ENCODE measurements around the gene RBL2. TPM values are rescaled to one million over a fixed set of nuclear protein-coding genes. Genes with fewer than 3 reads are reported as not detected.

Gene RBL2
- total RNA-seq, 1 experiment from 2014 or later, result 14.2 TPM

GRCh38 chr16:53433509-53433908 lies 762 bp upstream of the RBL2 start:
- no TSS peak for BruUV-seq (replicated peaks)
- H3K9me2 ChIP-seq (replicated peaks; ENCODE audit: low read length), result no peaks in the 10 kb centered on the region
- H3K4me2 ChIP-seq (ENCODE audit: low read length), result peak overlapping the region; percentile 98
- peaks cover 31% of the 10 kb centered on the region for H3K79me2 ChIP-seq (ENCODE audit: low read length)
- peaks cover 14% of the 10 kb centered on the region for H3K4me1 ChIP-seq (ENCODE audit: insufficient read depth, low read length)
- H3K9ac ChIP-seq (ENCODE audit: low read length), result peak overlapping the region; percentile 92; the same call in 1 of the 2 replicates
- no peaks in the 10 kb centered on the region for H3K36me3 ChIP-seq (ENCODE audit: low read depth, low read length)
- no peaks in the 10 kb centered on the region for H3K27me3 ChIP-seq (ENCODE audit: low read length)
- H3K27ac ChIP-seq (ENCODE audit: low read length), result no peak overlapping the region
- TF ChIP-seq EZH2phosphoT487 (IDR thresholded peaks at IDR 0.05; ENCODE audit: borderline replicate concordance, low read length), result no peak
- no peak for TF ChIP-seq CTCF (conservative IDR thresholded peaks at IDR 0.05; ENCODE audit: low read depth, low read length)
- TF ChIP-seq EZH2 (IDR thresholded peaks at IDR 0.05; ENCODE audit: low read length, unreplicated experiment), result no peak
- ATAC-seq, result no peak
- peak; percentile 39 for DNase-seq
- no peaks in the 10 kb centered on the region for H3K9me3 ChIP-seq (ENCODE audit: low read length)
- peak overlapping the region; percentile 74 for H3K4me3 ChIP-seq (ENCODE audit: low read length)
- POLR2A ChIA-PET (ENCODE audit: unreplicated experiment), result no interaction called here
- peak overlapping the region; percentile 100 for H2AFZ ChIP-seq (ENCODE audit: low read length)
- CTCF ChIA-PET, result no interaction called here
- intact Hi-C loops (cut with micrococcal nuclease), result no loop called here
- no peaks in the 10 kb centered on the region for H4K20me1 ChIP-seq (ENCODE audit: low read length)
- no peaks in the 10 kb centered on the region for H3F3A ChIP-seq (ENCODE audit: low read length, unreplicated experiment)

- H3K4me3 ChIP-seq (ENCODE audit: low read length), result peak overlapping the region; percentile 74
- H3K27me3 ChIP-seq (ENCODE audit: low read length), result no peaks in the 10 kb centered on the region
- H3K9ac ChIP-seq (ENCODE audit: low read length), result peak overlapping the region; percentile 92
- no peak for ATAC-seq
- H3K4me1 ChIP-seq (ENCODE audit: insufficient read depth, low read length), result peaks cover 14% of the 10 kb centered on the region
- peaks cover 31% of the 10 kb centered on the region for H3K79me2 ChIP-seq (ENCODE audit: low read length)
- H4K20me1 ChIP-seq (ENCODE audit: low read length), result no peaks in the 10 kb centered on the region
- POLR2A ChIA-PET (ENCODE audit: unreplicated experiment), result no interaction called here
- peak overlapping the region; percentile 100 for H2AFZ ChIP-seq (ENCODE audit: low read length)
- no peaks in the 10 kb centered on the region for H3F3A ChIP-seq (ENCODE audit: low read length, unreplicated experiment)
- peak overlapping the region; percentile 98 for H3K4me2 ChIP-seq (ENCODE audit: low read length)
- CTCF ChIA-PET, result no interaction called here
- no peaks in the 10 kb centered on the region for H3K9me2 ChIP-seq (replicated peaks; ENCODE audit: low read length)
- DNase-seq, result no peak
- intact Hi-C loops (cut with micrococcal nuclease), result no loop called here
- no peak overlapping the region for H3K27ac ChIP-seq (ENCODE audit: low read length)
- TF ChIP-seq EZH2phosphoT487 (IDR thresholded peaks at IDR 0.05; ENCODE audit: borderline replicate concordance, low read length) (no peak), CTCF (conservative IDR thresholded peaks at IDR 0.05; ENCODE audit: low read depth, low read length) (no peak), EZH2 (IDR thresholded peaks at IDR 0.05; ENCODE audit: low read length, unreplicated experiment) (no peak)
- no TSS peak for BruUV-seq (replicated peaks)
- no peaks in the 10 kb centered on the region for H3K9me3 ChIP-seq (ENCODE audit: low read length)
- H3K36me3 ChIP-seq (ENCODE audit: low read depth, low read length), result no peaks in the 10 kb centered on the region
Observed at GRCh38 chr16:53433930-53434376, 318 bp upstream of the RBL2 start.

GRCh38 chr16:53435066-53435688 lies 906 bp downstream of the RBL2 start:
- Histone ChIP-seq H3F3A (ENCODE audit: low read length, unreplicated experiment) (no peaks in the 10 kb centered on the region), H3K27me3 (ENCODE audit: low read length) (no peaks in the 10 kb centered on the region), H3K4me3 (ENCODE audit: low read length) (peak overlapping the region; percentile 74), H3K9ac (ENCODE audit: low read length) (peak overlapping the region; percentile 92), H3K27ac (ENCODE audit: low read length) (peak overlapping the region; percentile 62), H3K36me3 (ENCODE audit: low read depth, low read length) (no peaks in the 10 kb centered on the region), H3K9me2 (replicated peaks; ENCODE audit: low read length) (no peaks in the 10 kb centered on the region), H3K9me3 (ENCODE audit: low read length) (no peaks in the 10 kb centered on the region), H2AFZ (ENCODE audit: low read length) (peak overlapping the region; percentile 100), H3K4me1 (ENCODE audit: insufficient read depth, low read length) (peaks cover 14% of the 10 kb centered on the region), H4K20me1 (ENCODE audit: low read length) (no peaks in the 10 kb centered on the region), H3K4me2 (ENCODE audit: low read length) (peak overlapping the region; percentile 98), H3K79me2 (ENCODE audit: low read length) (peaks cover 31% of the 10 kb centered on the region)
- BruUV-seq (replicated peaks), result TSS peak; percentile 98
- CTCF ChIA-PET, result interaction anchor here (0.8 kb wide), 1 partner anchor 153 kb away, joined by 4 read pairs; no protein-coding TSS in a partner anchor
- POLR2A ChIA-PET (ENCODE audit: unreplicated experiment), result no interaction called here
- TF ChIP-seq EZH2phosphoT487 (IDR thresholded peaks at IDR 0.05; ENCODE audit: borderline replicate concordance, low read length) (no peak), EZH2 (IDR thresholded peaks at IDR 0.05; ENCODE audit: low read length, unreplicated experiment) (no peak), CTCF (conservative IDR thresholded peaks at IDR 0.05; ENCODE audit: low read depth, low read length) (no peak)
- DNase-seq, result peak; percentile 73
- intact Hi-C loops (cut with micrococcal nuclease), result loop anchor here (5.0 kb wide), 1 partner anchor 67 kb away; the partner anchor contains the start of gene AKTIP
- peak; percentile 87 for ATAC-seq
